H1 (cell line): Measurements from ENCODE around the gene PLEK2. TPM values are rescaled to one million over a fixed set of nuclear protein-coding genes. Genes with fewer than 3 reads are reported as not detected.

Source experiments
- CTCF ChIP-seq, 3 experiments: IDR thresholded peaks; 1 replicate in 2 of 3; 2 replicates in 1 of 3; pipeline versions ENCODE4 v1.5.1 to v1.6.1; 2011; ENCODE audit warnings: low read length in 3 of 3, mild to moderate bottlenecking in 3 of 3, inconsistent platforms in 2 of 3, low read depth in 1 of 3, moderate library complexity in 1 of 3; ENCODE audit not compliant: insufficient read depth in 1 of 3; ENCODE audit errors: control extremely low read depth in 1 of 3
- polyA plus RNA-seq, 7 experiments: library from polyadenylated mRNA; depleted of rRNA in 3 of 7; stranded (reverse) in 5 of 7; unstranded in 2 of 7; fragments of >200 nt in 5 of 7; fragments of 200-250 nt in 2 of 7; gene quantifications; 1 replicate in 5 of 7; 2 replicates in 1 of 7; 4 replicates in 1 of 7; pipeline versions ENCODE4 v1.2.1 to v1.2.3, GENCODE V29; 2011 to 2013; ENCODE audit warnings: missing spikeins in 2 of 7, mixed read lengths in 2 of 7
- total RNA-seq: library from RNA; stranded (reverse); fragmentation: NEBNext Ultra II Directional; extraction: Animal tissue kit (Norgen Biotek cat#: 25700); gene quantifications from 2 replicates; pipeline ENCODE4 v1.2.1, GENCODE V29; 2021

PLEK2 gene
- total and polyA plus RNA-seq, 2 of the 8 experiments (the other 6 are each of a cell fraction or from before 2014, with no cell fraction given) = 0.41 to 2.1 TPM

- no peak for TF ChIP-seq CTCF (IDR thresholded peaks at IDR 0.05; ENCODE audit: control extremely low read depth in 1 of 3, insufficient read depth in 1 of 3, low read depth in 1 of 3, low read length in 3 of 3)
These were observed 6.2 kb downstream of the PLEK2 start (continued) for GRCh38 chr14:67405771-67406170.
